Erythroblast (primary cell): ENCODE data around the gene TM2D1.

Experiments
- GATA1 ChIP-seq: IDR thresholded peaks from 2 replicates; pipeline ENCODE4 v1.6.1; 2011; ENCODE audit warnings: low read depth, mild to moderate bottlenecking, control low read depth, low read length, moderate library complexity
- POLR2A ChIP-seq: IDR thresholded peaks from 2 replicates; pipeline ENCODE4 v1.6.1; 2011; ENCODE audit warnings: mild to moderate bottlenecking, low read length

- TF ChIP-seq POLR2A: no peak
- no peak for TF ChIP-seq GATA1
These were observed 93.5 kb downstream of the TM2D1 start for GRCh38 chr1:61631436-61631835.
